ENCODE results near the gene MRPL43.

MRPL43 gene

DNA sequence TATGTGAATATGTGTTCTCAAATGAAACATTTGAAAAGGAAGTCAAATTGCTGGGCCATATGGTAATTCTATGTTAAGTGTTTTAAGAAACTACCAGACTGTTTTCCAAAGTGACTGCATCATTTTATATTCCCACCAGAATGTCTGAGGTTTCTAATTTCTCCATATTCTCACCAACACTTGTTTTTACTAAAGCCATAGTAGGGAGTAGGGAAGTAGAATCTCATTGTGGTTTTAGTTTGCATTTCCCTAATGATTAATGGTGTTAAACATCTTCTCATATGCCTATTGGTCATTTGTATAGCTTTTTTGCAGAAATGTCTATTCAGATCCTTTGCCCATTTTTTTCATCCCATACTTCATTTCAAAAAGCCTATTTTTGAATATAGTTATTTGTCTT is 27.0 kb downstream of the MRPL43 start:
- no peak for DNase-seq

GRCh38 chr10:100948916-100949315 is 38.4 kb downstream of the MRPL43 start:
- no peak for DNase-seq

DNA sequence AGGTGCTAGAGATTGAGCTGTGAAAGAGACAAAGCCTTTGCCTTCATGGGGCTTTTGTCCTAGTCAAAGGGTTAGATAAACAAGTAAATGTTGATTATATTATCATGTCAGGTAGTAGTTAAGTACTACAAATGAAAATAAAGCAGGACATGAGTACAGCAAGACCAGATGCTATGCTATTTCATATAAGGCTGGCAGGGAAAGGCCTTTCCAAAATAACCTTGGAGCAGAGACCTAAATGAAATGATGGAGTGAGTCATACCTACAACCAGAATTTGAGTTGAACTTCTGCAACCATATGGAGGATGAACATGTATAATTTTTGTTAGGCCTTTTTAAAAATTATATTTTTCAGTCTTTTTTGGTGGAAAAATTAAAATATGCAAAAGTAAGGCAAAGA is 41.5 kb downstream of the MRPL43 start:
- DNase-seq = no peak

GRCh38 chr10:100943508-100943907 is 43.8 kb downstream of the MRPL43 start:
- no peak for DNase-seq

DNA sequence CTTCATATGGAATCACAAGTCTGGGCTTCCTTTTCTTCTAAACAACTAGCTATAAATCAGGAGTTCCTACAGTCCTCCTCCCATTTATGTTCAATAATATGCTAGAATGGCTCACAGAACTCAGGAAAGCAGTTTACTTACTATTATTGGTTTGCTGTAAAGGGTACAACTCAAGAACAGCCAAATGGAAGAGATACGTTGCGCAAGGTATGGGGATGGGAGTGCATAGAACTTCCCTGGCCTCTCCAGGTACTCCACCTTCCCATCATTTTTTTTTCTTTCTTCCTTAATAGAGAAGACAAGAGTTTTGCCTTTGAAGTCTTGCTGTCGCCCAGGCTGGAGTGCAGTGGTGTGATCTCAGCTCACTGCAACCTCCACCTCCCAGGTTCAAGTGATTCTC is 45.1 kb downstream of the MRPL43 start:
- no peak for DNase-seq

GRCh38 chr10:100939763-100940344 is 47.4 kb downstream of the MRPL43 start:
- no peak for DNase-seq

All from NCI-H82 (cell line).